Astrocyte (in vitro differentiated cells and primary cell): ENCODE measurements around the gene IER5L.
A peak's percentile ranks its signal among the peaks of the same experiment; 100 is the strongest.

Experiments used
- CTCF ChIP-seq: IDR thresholded peaks from 2 replicates; pipeline ENCODE4 v1.5.1; 2011; ENCODE audit warnings: low read depth, mild to moderate bottlenecking, inconsistent platforms, low read length, moderate library complexity; ENCODE audit not compliant: insufficient read depth
- EZH2 ChIP-seq: IDR thresholded peaks from 2 replicates; pipeline ENCODE4 v1.6.1; 2012; ENCODE audit warnings: mild to moderate bottlenecking, low read length, inconsistent platforms; ENCODE audit not compliant: insufficient read depth

- TF ChIP-seq CTCF (peak; percentile 96), EZH2 (no peak)
These were observed 46.5 kb downstream of the IER5L start for GRCh38 chr9:129131300-129132145.
